Thoracic aorta (tissue), 2 donors: ENCODE results near the gene SLA2. TPM values are rescaled to one million over a fixed set of nuclear protein-coding genes. Genes with fewer than 3 reads are reported as not detected.
"Not testable (repeated sequence)": the region's sequence is repeated elsewhere in the genome, so short reads cannot be mapped to it uniquely, and the experiment has no call there.

ENCODE experiments used
- ATAC-seq: fragments of 150-250 bp; one replicate; pipeline ENCODE4 v1.8.0; 2017; ENCODE audit warnings: low read depth; ENCODE audit not compliant: insufficient number of reproducible peaks, low FRiP score
- DNase-seq: peaks from one replicate; pipeline ENCODE4 v3.0.0-alpha.2; 2020; ENCODE audit warnings: low spot score
- H3K27ac ChIP-seq, 2 donors: fragments of 200-600 bp; sonication (generic); 1 replicate in 1 of 2; 2 replicates in 1 of 2; pipeline ENCODE4 v1.5.1; 2016; ENCODE audit warnings: mild to moderate bottlenecking in 2 of 2, moderate library complexity in 2 of 2
- H3K27me3 ChIP-seq: fragments of 200-600 bp; sonication (generic); replicated peaks from 2 replicates; pipeline ENCODE4 v1.6.0; 2016; ENCODE audit warnings: mild to moderate bottlenecking; ENCODE audit not compliant: insufficient read depth
- H3K36me3 ChIP-seq: fragments of 200-600 bp; sonication (generic); one replicate; pipeline ENCODE4 v1.5.1; 2016
- H3K4me1 ChIP-seq, 2 donors: fragments of 200-600 bp; sonication (generic); 1 replicate in 1 of 2; 2 replicates in 1 of 2; pipeline versions ENCODE4 v1.5.1 to v1.6.0; 2016; ENCODE audit warnings: low read depth in 2 of 2, mild to moderate bottlenecking in 1 of 2; ENCODE audit not compliant: control insufficient read depth in 1 of 2
- H3K4me3 ChIP-seq: fragments of 200-600 bp; sonication (generic); 2 replicates; pipeline ENCODE4 v1.5.1; 2016; ENCODE audit warnings: mild to moderate bottlenecking
- H3K9me3 ChIP-seq: fragments of 200-600 bp; sonication (generic); 2 replicates; pipeline ENCODE4 v1.5.1; 2016
- CTCF ChIP-seq: fragments of 200-600 bp; sonication (generic); IDR thresholded peaks from one replicate; pipeline ENCODE4 v1.5.1; 2019; ENCODE audit warnings: antibody characterized with exemption
- total RNA-seq, 2 donors: library from RNA; depleted of rRNA; stranded (reverse); fragments of >200 nt; gene quantifications; one replicate each; pipeline versions ENCODE4 v1.1.0 to v1.2.3, GENCODE V29; 2016

The SLA2 gene
- total RNA-seq, 2 donors from 2014 or later: 1.1 TPM

DNA sequence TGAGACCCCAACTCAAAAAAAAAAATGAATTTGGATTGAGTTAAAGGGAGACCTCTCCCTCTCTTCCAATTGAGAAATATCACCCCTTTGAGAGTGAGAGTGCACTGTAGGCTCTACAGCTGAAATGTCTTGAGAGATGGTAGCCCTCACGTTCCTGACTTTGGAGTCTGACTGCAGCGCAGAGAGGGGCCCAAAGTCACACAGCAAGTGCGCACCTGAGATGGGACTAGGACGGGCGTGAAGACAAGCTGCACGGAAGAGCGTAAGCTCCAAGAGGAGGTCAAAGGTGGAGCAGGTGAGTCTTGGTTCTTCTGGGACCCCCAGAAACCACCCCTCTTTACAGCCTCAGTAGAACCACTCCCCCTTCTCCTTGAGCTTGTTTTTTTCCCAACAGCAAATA lies 643 bp downstream of the SLA2 start:
- ATAC-seq (no peak), DNase-seq (no peak)
- H3K27ac ChIP-seq: no peak overlapping the region
- no peak overlapping the region for H3K4me3 ChIP-seq
- H3K27me3 ChIP-seq: no peaks in the 10 kb centered on the region
- H3K9me3 ChIP-seq: no peaks in the 10 kb centered on the region
- TF ChIP-seq CTCF: no peak
- no peaks in the 10 kb centered on the region for H3K4me1 ChIP-seq
- no peaks in the 10 kb centered on the region for H3K36me3 ChIP-seq

DNA sequence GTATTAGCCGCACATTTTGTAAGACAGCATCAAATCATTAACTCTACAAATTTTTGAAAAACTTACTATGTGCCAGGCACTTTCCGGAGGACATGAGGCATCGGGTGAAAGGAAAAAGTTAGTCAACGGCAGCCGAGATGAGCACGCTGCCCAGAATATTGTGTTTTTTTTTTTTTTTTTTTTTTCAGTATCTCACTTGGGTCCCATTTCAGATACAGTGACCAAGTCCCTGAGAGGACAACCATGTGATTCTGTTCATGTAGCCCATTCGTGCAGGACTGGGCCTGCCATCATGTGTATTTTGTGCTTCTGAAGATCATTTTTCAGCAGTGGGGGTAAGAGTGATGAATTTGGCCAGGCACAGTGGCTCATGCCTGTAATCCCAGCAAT lies 1.3 kb downstream of the SLA2 start:
- ATAC-seq: no peak
- Histone ChIP-seq H3K27me3 (no peaks in the 10 kb centered on the region), H3K4me3 (no peak overlapping the region), H3K9me3 (no peaks in the 10 kb centered on the region), H3K27ac (no peak overlapping the region), H3K4me1 (no peaks in the 10 kb centered on the region), H3K36me3 (no peaks in the 10 kb centered on the region)
- no peak for DNase-seq
- no peak for TF ChIP-seq CTCF

DNA sequence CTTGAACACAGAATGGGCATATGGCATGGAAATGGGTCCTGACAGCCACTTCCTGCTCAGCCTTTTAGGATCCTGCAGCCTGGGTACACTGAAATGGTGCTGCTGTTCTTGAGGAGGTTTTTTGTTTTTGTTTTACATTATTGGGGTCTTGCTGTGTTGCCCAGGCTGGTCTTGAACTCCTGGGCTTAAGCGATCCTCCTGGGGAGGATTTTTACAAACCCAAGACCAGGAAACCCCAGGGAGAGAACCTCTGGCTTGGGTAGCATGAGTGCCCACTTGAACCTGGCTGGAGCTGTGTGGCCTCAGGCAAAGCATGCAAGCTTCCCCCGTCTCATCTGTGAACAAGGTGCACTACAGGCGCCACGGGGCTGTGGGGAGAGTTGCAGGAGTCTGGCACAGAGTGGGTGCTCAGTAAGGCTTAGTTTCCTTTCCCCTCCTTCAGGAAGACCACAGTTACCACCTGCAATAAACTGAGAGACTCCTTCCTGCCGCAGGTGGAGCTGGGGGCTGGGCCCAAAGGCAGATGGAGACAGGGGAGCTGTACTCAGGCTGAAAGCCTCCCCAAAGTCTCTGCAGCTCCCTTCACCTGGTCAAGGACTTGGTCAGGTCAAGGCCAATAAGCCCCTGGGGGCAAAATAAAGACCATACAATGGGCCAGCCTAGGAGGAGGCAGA lies 1.8 kb downstream of the SLA2 start:
- H3K9me3 ChIP-seq: no peaks in the 10 kb centered on the region
- no peak overlapping the region for H3K4me3 ChIP-seq
- no peak overlapping the region for H3K27ac ChIP-seq
- H3K36me3 ChIP-seq: no peaks in the 10 kb centered on the region
- H3K27me3 ChIP-seq: no peaks in the 10 kb centered on the region
- TF ChIP-seq CTCF: no peak
- ATAC-seq: no peak
- no peak for DNase-seq
- H3K4me1 ChIP-seq: no peaks in the 10 kb centered on the region

DNA sequence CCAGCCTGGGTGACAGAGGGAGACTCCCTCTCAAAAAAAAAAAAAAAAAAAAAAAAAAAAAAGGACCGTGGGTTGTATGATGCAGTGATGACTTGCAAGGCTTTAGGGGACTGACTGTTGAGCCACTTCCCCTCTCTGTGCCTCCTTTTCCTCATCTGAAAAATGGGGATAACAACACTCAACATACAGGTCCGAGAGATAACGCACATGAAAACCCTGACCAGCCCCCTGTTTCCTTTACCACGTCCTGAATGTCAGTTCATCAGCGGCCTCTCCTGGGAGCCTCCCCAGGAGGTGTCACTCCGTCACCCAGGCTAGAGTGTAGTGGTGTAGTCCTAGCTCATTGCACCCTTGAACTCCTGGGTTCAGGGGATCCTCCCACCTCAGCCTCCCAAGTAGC lies 3.9 kb downstream of the SLA2 start:
- Histone ChIP-seq H3K27ac (no peak overlapping the region), H3K4me3 (no peak overlapping the region), H3K36me3 (no peaks in the 10 kb centered on the region), H3K9me3 (no peaks in the 10 kb centered on the region), H3K27me3 (no peaks in the 10 kb centered on the region), H3K4me1 (no peaks in the 10 kb centered on the region)
- ATAC-seq (no peak), DNase-seq (no peak)
- no peak for TF ChIP-seq CTCF

DNA sequence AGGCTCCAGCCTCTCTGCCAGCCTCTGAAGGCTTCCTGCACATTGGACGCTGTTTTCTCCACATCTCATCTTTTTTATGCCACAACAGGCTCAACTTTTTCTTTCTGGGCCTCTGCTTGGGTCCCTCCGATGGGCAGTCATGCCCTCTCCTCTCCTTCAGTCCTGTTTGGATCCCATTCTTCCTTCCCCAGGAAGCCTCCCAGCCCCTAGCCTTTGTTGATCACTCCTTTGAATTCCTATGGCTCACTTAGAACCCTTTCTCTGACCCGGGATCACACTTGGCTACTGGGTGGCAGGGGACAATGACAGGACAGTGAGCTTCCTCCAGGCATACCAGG lies 4.5 kb downstream of the SLA2 start:
- ATAC-seq: no peak
- TF ChIP-seq CTCF: no peak

DNA sequence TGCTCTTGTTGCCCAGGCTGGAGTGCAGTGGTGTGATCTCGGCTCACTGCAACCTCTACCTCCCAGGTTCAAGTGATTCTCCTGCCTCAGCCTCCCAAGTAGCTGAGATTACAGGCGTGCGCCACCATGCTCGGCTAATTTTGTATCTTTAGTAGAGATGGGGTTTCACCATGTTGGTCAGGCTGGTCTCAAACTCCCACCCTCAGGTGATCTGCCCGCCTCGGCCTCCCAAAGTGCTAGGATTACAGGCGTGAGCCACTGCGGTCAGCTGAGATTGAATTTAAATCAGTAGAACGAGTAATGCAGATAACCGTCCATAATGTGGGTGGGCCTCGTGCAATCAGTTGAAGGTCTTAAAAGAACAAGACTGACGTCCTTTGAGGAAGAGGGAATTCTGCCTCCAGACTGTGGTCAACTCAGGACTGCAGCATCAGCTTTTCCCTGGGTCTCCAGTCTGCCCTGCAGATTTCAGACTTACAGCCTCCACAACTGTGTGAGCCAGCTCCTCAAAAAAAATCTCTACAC lies 7.1 kb downstream of the SLA2 start:
- not testable (repeated sequence) for ATAC-seq, H3K27ac ChIP-seq, H3K9me3 ChIP-seq, DNase-seq, H3K27me3 ChIP-seq, H3K4me3 ChIP-seq, H3K36me3 ChIP-seq, H3K4me1 ChIP-seq

More for the DNA sequence above, 4.5 kb downstream of the SLA2 start:
- Histone ChIP-seq H3K9me3 (no peaks in the 10 kb centered on the region), H3K36me3 (no peaks in the 10 kb centered on the region), H3K27me3 (no peaks in the 10 kb centered on the region), H3K27ac (no peak overlapping the region), H3K4me3 (no peak overlapping the region), H3K4me1 (no peaks in the 10 kb centered on the region)
- no peak for DNase-seq
